DND-41 (cell line): Measurements from ENCODE around the gene ACAP1.

ENCODE experiments used
- ATAC-seq: fragments of 200-7000 bp; cut with Tn5 transposase; 3 replicates; pipeline ENCODE4 v1.9.1; 2021; ENCODE audit warnings: low read depth; ENCODE audit not compliant: insufficient read depth
- DNase-seq: peaks from one replicate; pipeline ENCODE4 v3.0.0-alpha.2; 2020
- H2AFZ ChIP-seq: 2 replicates; pipeline ENCODE4 v1.6.0; 2012; ENCODE audit warnings: low read depth, low read length
- H3K27ac ChIP-seq: 2 replicates; pipeline ENCODE4 v1.5.1; 2012; ENCODE audit warnings: low read length, inconsistent platforms
- H3K27me3 ChIP-seq: fragments of 200-600 bp; sonication (generic); 2 replicates; pipeline ENCODE4 v1.6.0; 2012; ENCODE audit warnings: low read length, mild to moderate bottlenecking, inconsistent platforms; ENCODE audit not compliant: insufficient read depth, poor library complexity
- H3K36me3 ChIP-seq: 2 replicates; pipeline ENCODE4 v1.5.1; 2012; ENCODE audit warnings: low read length, inconsistent platforms; ENCODE audit not compliant: insufficient read depth
- H3K4me1 ChIP-seq: 2 replicates; pipeline ENCODE4 v1.5.1; 2012; ENCODE audit warnings: mild to moderate bottlenecking, low read length; ENCODE audit not compliant: insufficient read depth
- H3K4me2 ChIP-seq: 2 replicates; pipeline ENCODE4 v1.6.0; 2012; ENCODE audit warnings: mild to moderate bottlenecking, moderate library complexity, low read length, inconsistent platforms; ENCODE audit not compliant: insufficient read depth
- H3K4me3 ChIP-seq, 2 experiments: fragments of 200-600 bp in 1 of 2; shearing (Covaris generic) in 1 of 2; 2 replicates each; pipeline ENCODE4 v1.5.1; 2012 to 2016; ENCODE audit warnings: inconsistent platforms in 2 of 2, low read length in 2 of 2, mild to moderate bottlenecking in 2 of 2, low read depth in 1 of 2, moderate library complexity in 1 of 2
- H3K79me2 ChIP-seq: 2 replicates; pipeline ENCODE4 v1.6.0; 2012; ENCODE audit warnings: low read length, inconsistent platforms; ENCODE audit not compliant: insufficient read depth
- H3K9ac ChIP-seq: 2 replicates; pipeline ENCODE4 v1.6.0; 2012; ENCODE audit warnings: low read depth, mild to moderate bottlenecking, inconsistent platforms, low read length, moderate library complexity
- H3K9me3 ChIP-seq: 2 replicates; pipeline ENCODE4 v1.5.1; 2012; ENCODE audit warnings: low read length, moderate library complexity, mild to moderate bottlenecking, inconsistent platforms; ENCODE audit not compliant: insufficient read depth, severe bottlenecking
- H4K20me1 ChIP-seq: 2 replicates; pipeline ENCODE4 v1.6.0; 2012; ENCODE audit warnings: low read length; ENCODE audit not compliant: insufficient read depth
- EZH2 ChIP-seq: IDR thresholded peaks from 3 replicates; pipeline ENCODE4 v1.6.1; 2012; ENCODE audit warnings: borderline replicate concordance, low read depth, mild to moderate bottlenecking, moderate library complexity, low read length, inconsistent platforms; ENCODE audit not compliant: severe bottlenecking
- TF ChIP-seq, protein P1 (sequence below): IDR thresholded peaks from 2 replicates; pipeline ENCODE4 v1.5.1; 2012; ENCODE audit warnings: borderline replicate concordance, low read length, moderate library complexity, mild to moderate bottlenecking; ENCODE audit not compliant: poor library complexity, severe bottlenecking; ENCODE audit errors: extremely low read depth

Gene ACAP1

DNA sequence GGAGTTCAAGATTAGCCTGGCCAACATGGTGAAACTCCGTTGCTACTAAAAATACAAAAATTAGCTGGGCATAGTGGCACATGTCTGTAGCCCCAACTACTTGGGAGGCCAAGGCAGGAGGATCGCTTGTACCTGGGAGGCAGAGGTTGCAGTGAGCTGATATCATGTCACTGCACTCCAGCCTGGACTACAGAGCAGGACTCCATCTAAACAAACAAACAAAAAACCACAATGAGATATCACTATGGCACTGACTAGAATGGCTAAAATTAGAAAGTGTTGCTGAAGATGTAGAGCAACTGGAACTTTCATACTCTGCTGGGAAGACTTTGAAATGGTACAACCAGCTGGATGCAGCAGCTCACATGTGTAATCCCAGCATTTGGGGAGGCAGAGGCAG is 38.0 kb downstream of the ACAP1 start:
- no peak overlapping the region for H3K9ac ChIP-seq
- DNase-seq (no peak), ATAC-seq (no peak)
- H3K79me2 ChIP-seq: no peaks in the 10 kb centered on the region
- no peak overlapping the region for H3K4me2 ChIP-seq
- no peaks in the 10 kb centered on the region for H3K4me1 ChIP-seq
- no peak overlapping the region for H3K4me3 ChIP-seq
- H3K9me3 ChIP-seq: no peaks in the 10 kb centered on the region
- H3K27ac ChIP-seq: no peak overlapping the region
- no peak for TF ChIP-seq EZH2
- TF ChIP-seq, protein P1, sequence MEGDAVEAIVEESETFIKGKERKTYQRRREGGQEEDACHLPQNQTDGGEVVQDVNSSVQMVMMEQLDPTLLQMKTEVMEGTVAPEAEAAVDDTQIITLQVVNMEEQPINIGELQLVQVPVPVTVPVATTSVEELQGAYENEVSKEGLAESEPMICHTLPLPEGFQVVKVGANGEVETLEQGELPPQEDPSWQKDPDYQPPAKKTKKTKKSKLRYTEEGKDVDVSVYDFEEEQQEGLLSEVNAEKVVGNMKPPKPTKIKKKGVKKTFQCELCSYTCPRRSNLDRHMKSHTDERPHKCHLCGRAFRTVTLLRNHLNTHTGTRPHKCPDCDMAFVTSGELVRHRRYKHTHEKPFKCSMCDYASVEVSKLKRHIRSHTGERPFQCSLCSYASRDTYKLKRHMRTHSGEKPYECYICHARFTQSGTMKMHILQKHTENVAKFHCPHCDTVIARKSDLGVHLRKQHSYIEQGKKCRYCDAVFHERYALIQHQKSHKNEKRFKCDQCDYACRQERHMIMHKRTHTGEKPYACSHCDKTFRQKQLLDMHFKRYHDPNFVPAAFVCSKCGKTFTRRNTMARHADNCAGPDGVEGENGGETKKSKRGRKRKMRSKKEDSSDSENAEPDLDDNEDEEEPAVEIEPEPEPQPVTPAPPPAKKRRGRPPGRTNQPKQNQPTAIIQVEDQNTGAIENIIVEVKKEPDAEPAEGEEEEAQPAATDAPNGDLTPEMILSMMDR: no peak
- H2AFZ ChIP-seq: no peak overlapping the region
- no peaks in the 10 kb centered on the region for H3K36me3 ChIP-seq
- H4K20me1 ChIP-seq: no peaks in the 10 kb centered on the region
- no peaks in the 10 kb centered on the region for H3K27me3 ChIP-seq

- TF ChIP-seq, protein P1: no peak
- TF ChIP-seq EZH2: no peak
- no peak overlapping the region for H3K4me3 ChIP-seq
- peaks cover 18% of the 10 kb centered on the region for H3K27me3 ChIP-seq
- no peaks in the 10 kb centered on the region for H4K20me1 ChIP-seq
- H3K9me3 ChIP-seq: no peaks in the 10 kb centered on the region
- H3K27ac ChIP-seq: no peak overlapping the region
- no peak overlapping the region for H3K9ac ChIP-seq
- no peak for ATAC-seq
- no peaks in the 10 kb centered on the region for H3K79me2 ChIP-seq
- H3K4me2 ChIP-seq: no peak overlapping the region
- no peak overlapping the region for H2AFZ ChIP-seq
- H3K4me1 ChIP-seq: peaks cover 7% of the 10 kb centered on the region
- H3K36me3 ChIP-seq: no peaks in the 10 kb centered on the region
- no peak for DNase-seq
These were observed 42.8 kb downstream of the ACAP1 start for GRCh38 chr17:7379134-7379533.

DNA sequence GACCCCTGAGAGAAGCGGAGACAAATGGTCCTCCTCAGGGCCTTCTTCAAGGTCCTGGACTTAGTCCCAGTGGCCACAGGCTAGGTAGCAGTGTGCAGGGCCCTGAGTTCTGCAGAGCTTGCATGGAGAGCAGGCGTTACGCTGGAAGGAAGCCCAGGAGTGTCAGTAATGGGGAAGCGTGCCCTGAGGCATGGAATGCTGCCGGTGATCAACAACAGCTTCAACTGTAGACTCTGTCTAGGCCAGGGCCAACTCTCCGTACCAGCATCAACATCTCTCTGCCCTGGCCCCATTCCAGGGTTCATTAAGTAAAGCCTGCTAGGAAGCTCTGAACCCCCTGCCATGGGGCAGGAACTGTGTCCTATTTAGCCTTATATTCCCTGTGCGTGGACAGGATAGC is 44.0 kb downstream of the ACAP1 start:
- Histone ChIP-seq H3K36me3 (no peaks in the 10 kb centered on the region), H3K4me3 (no peak overlapping the region), H3K9ac (no peak overlapping the region), H3K27ac (no peak overlapping the region), H3K27me3 (peaks cover 25% of the 10 kb centered on the region), H2AFZ (no peak overlapping the region), H3K4me1 (peaks cover 14% of the 10 kb centered on the region), H4K20me1 (no peaks in the 10 kb centered on the region), H3K79me2 (no peaks in the 10 kb centered on the region), H3K9me3 (no peaks in the 10 kb centered on the region), H3K4me2 (no peak overlapping the region)
- ATAC-seq (no peak), DNase-seq (no peak)
- TF ChIP-seq EZH2: no peak
- TF ChIP-seq, protein P1: no peak
